ENCODE results near the gene GPR89A. TPM values are rescaled to one million over a fixed set of nuclear protein-coding genes. Genes with fewer than 3 reads are reported as not detected.
"Not testable (repeated sequence)": the region's sequence is repeated elsewhere in the genome, so short reads cannot be mapped to it uniquely, and the experiment has no call there.

Gene GPR89A
- total RNA-seq, 2 experiments from 2014 or later, result 22.7 to 24.9 TPM

DNA sequence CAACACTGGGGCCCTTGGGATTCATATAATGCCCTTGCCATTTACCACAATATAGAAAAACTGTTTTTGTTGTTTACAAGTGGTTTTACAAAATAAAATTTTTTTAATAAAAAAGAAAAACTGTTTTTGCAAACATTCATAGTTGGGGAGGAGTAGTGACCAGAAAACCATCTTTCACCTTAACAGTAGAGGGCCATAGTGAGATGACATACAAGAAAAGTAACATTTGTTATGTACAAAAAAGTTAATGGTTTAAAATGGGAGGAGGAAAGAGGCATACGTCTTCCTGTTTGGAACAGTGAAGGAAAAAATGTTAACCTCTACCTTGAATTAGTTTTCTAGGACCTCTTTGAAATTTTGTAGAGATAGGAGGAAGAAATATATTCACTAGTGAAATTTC is 28.4 kb downstream of the GPR89A start:
- DNase-seq; POLR2A ChIA-PET; CTCF ChIA-PET; H3K36me3 Mint-ChIP-seq; intact Hi-C loops (cut with micrococcal nuclease); H3K9me3 Mint-ChIP-seq; H3K4me3 Mint-ChIP-seq; H3K4me1 Mint-ChIP-seq (ENCODE audit: low read depth); H3K27ac Mint-ChIP-seq; H3K27me3 Mint-ChIP-seq: not testable (repeated sequence)

DNA sequence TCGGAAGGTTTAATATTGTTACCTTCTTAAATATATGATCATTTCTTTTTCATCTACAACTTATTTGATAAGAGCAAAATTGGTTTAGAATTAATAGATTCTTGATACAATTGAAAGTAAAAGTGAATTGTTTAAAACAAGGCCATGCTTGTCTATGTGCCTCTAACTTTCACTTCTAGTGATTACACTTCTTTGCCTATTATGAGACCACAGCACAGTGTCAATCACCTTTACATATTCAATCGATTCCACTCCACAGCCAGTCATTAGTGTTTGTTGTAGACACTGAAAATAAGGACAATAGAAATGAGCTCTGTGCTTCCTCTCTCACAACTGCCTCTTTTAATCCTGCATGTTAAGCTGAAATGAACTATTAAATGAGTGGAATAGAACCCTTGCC is 34.1 kb downstream of the GPR89A start:
- POLR2A ChIA-PET; intact Hi-C loops (cut with micrococcal nuclease); CTCF ChIA-PET; DNase-seq; H3K4me1 Mint-ChIP-seq (ENCODE audit: low read depth); H3K36me3 Mint-ChIP-seq; H3K4me3 Mint-ChIP-seq; H3K27ac Mint-ChIP-seq; H3K9me3 Mint-ChIP-seq; H3K27me3 Mint-ChIP-seq: not testable (repeated sequence)

GRCh38 chr1:145643990-145644389 is 36.2 kb downstream of the GPR89A start:
- H3K36me3 Mint-ChIP-seq; POLR2A ChIA-PET; H3K27ac Mint-ChIP-seq; H3K4me3 Mint-ChIP-seq; CTCF ChIA-PET; H3K9me3 Mint-ChIP-seq; H3K4me1 Mint-ChIP-seq (ENCODE audit: low read depth); intact Hi-C loops (cut with micrococcal nuclease); DNase-seq; H3K27me3 Mint-ChIP-seq: not testable (repeated sequence)

- H3K4me3 Mint-ChIP-seq; H3K27me3 Mint-ChIP-seq; POLR2A ChIA-PET; intact Hi-C loops (cut with micrococcal nuclease); H3K4me1 Mint-ChIP-seq (ENCODE audit: low read depth); H3K9me3 Mint-ChIP-seq; H3K27ac Mint-ChIP-seq; CTCF ChIA-PET: not testable (repeated sequence)
- DNase-seq, result peak; percentile 12
- peaks cover 13% of the 10 kb centered on the region for H3K36me3 Mint-ChIP-seq
Measured at GRCh38 chr1:145656245-145656943, 48.6 kb downstream of the GPR89A start.

- peak; percentile 22 for DNase-seq
- H3K27me3 Mint-ChIP-seq; H3K4me1 Mint-ChIP-seq (ENCODE audit: low read depth); POLR2A ChIA-PET; CTCF ChIA-PET; H3K4me3 Mint-ChIP-seq; intact Hi-C loops (cut with micrococcal nuclease); H3K27ac Mint-ChIP-seq; H3K9me3 Mint-ChIP-seq: not testable (repeated sequence)
- peaks cover 11% of the 10 kb centered on the region for H3K36me3 Mint-ChIP-seq
Measured at GRCh38 chr1:145662502-145662901, 54.7 kb downstream of the GPR89A start.

DNA sequence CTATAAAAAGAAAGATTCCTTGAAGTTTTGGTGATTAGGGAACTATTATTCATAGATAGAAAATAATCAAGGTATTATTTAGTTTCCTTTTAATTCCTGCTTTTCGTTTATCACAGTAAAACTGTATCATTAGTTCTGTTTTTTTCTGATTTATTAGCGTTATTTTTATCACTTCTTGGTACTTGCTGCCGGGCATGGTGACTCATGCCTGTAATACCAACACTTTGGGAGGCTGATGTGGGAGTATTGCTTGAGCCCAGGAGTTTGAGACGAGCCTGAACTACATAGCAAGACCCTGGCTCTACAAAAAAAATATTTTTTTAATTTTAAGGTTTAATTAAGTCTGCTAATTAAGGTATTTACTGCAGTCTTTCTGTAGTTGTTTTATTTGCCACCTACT is 57.2 kb downstream of the GPR89A start:
- H3K4me1 Mint-ChIP-seq (ENCODE audit: low read depth); H3K9me3 Mint-ChIP-seq; POLR2A ChIA-PET; CTCF ChIA-PET; H3K4me3 Mint-ChIP-seq; DNase-seq; intact Hi-C loops (cut with micrococcal nuclease); H3K27ac Mint-ChIP-seq; H3K27me3 Mint-ChIP-seq: not testable (repeated sequence)
- H3K36me3 Mint-ChIP-seq, result peaks cover 11% of the 10 kb centered on the region

GRCh38 chr1:145670995-145671745 is 63.4 kb downstream of the GPR89A start:
- POLR2A ChIA-PET; H3K9me3 Mint-ChIP-seq; CTCF ChIA-PET; intact Hi-C loops (cut with micrococcal nuclease); DNase-seq; H3K4me3 Mint-ChIP-seq; H3K27ac Mint-ChIP-seq; H3K27me3 Mint-ChIP-seq: not testable (repeated sequence)
- peaks cover 15% of the 10 kb centered on the region for H3K36me3 Mint-ChIP-seq
- H3K4me1 Mint-ChIP-seq (ENCODE audit: low read depth), result peaks cover 14% of the 10 kb centered on the region

- H3K9me3 Mint-ChIP-seq; DNase-seq; CTCF ChIA-PET; H3K27me3 Mint-ChIP-seq; POLR2A ChIA-PET; intact Hi-C loops (cut with micrococcal nuclease); H3K36me3 Mint-ChIP-seq; H3K4me3 Mint-ChIP-seq; H3K27ac Mint-ChIP-seq: not testable (repeated sequence)
- H3K4me1 Mint-ChIP-seq (ENCODE audit: low read depth), result peaks cover 14% of the 10 kb centered on the region
Measured at GRCh38 chr1:145673217-145673616, 65.4 kb downstream of the GPR89A start.

DNA sequence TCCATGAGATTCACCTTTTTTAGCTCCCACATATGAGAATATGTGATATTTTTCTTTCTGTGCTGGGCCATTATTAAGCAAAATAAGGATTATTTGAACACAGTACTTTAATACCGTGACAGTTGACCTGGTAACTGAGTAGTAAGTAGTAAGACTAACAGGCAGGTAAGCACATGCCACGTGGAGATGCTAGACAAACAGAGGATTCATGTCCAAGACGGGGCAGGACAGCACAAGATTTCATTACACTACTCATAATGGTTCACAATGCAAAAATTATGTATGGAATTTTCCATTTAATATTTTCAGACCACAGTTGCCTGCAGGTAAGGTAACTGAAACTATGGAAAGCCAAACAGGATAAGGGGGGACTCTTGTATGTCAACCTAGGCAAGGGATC is 77.1 kb downstream of the GPR89A start:
- H3K4me1 Mint-ChIP-seq (ENCODE audit: low read depth), result peaks cover 11% of the 10 kb centered on the region
- H3K27ac Mint-ChIP-seq; H3K9me3 Mint-ChIP-seq; DNase-seq; H3K4me3 Mint-ChIP-seq; POLR2A ChIA-PET; intact Hi-C loops (cut with micrococcal nuclease); H3K36me3 Mint-ChIP-seq; H3K27me3 Mint-ChIP-seq; CTCF ChIA-PET: not testable (repeated sequence)

DNA sequence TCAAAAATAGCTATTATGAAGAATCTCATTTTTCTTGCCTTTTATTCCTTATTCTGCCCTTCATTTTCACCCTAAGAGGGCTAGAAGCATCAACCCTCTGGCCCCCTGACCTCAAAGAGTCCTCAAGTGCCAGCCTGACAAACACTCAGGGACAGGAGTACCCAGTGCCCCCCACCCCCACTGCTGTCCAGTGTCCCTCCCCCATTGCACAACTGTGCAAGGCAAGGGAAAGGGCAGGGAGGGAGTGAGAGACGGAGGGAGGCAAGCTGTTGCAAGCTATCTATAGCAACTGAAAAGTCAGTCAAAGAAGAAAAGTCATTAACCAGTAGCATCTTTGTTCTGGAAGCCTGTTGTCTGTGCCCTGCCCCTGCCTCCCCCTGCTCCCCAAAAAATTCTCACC is 78.3 kb downstream of the GPR89A start:
- H3K9me3 Mint-ChIP-seq; H3K27ac Mint-ChIP-seq; intact Hi-C loops (cut with micrococcal nuclease); H3K27me3 Mint-ChIP-seq; DNase-seq; POLR2A ChIA-PET; CTCF ChIA-PET; H3K36me3 Mint-ChIP-seq; H3K4me3 Mint-ChIP-seq: not testable (repeated sequence)
- peaks cover 23% of the 10 kb centered on the region for H3K4me1 Mint-ChIP-seq (ENCODE audit: low read depth)

GRCh38 chr1:145688328-145688727 is 80.5 kb downstream of the GPR89A start:
- Mint-ChIP-seq H3K27me3 (no peaks in the 10 kb centered on the region), H3K4me3 (no peak overlapping the region), H3K9me3 (no peaks in the 10 kb centered on the region), H3K27ac (no peak overlapping the region), H3K4me1 (ENCODE audit: low read depth) (peaks cover 23% of the 10 kb centered on the region), H3K36me3 (no peaks in the 10 kb centered on the region)
- DNase-seq, result no peak
- intact Hi-C loops (cut with micrococcal nuclease), result no loop called here
- ChIA-PET CTCF (interaction anchor here (5.3 kb wide), 1 partner anchor 32 kb away, joined by 26 read pairs; the partner anchor contains the start of gene CD160), POLR2A (no interaction called here)

GRCh38 chr1:145688924-145689323 is 81.1 kb downstream of the GPR89A start:
- POLR2A ChIA-PET, result no interaction called here
- H3K4me1 Mint-ChIP-seq (ENCODE audit: low read depth), result peaks cover 23% of the 10 kb centered on the region
- intact Hi-C loops (cut with micrococcal nuclease), result no loop called here
- H3K9me3 Mint-ChIP-seq, result no peaks in the 10 kb centered on the region
- CTCF ChIA-PET, result interaction anchor here (5.3 kb wide), 1 partner anchor 32 kb away, joined by 26 read pairs; the partner anchor contains the start of gene CD160
- no peak for DNase-seq
- no peaks in the 10 kb centered on the region for H3K27me3 Mint-ChIP-seq
- no peak overlapping the region for H3K27ac Mint-ChIP-seq
- no peaks in the 10 kb centered on the region for H3K36me3 Mint-ChIP-seq
- no peak overlapping the region for H3K4me3 Mint-ChIP-seq

GRCh38 chr1:145689922-145690321 is 82.1 kb downstream of the GPR89A start:
- POLR2A ChIA-PET, result no interaction called here
- no peaks in the 10 kb centered on the region for H3K36me3 Mint-ChIP-seq
- CTCF ChIA-PET, result interaction anchor here (5.3 kb wide), 1 partner anchor 31 kb away, joined by 26 read pairs; the partner anchor contains the start of gene CD160
- H3K9me3 Mint-ChIP-seq, result no peaks in the 10 kb centered on the region
- H3K4me1 Mint-ChIP-seq (ENCODE audit: low read depth), result peaks cover 23% of the 10 kb centered on the region
- H3K27me3 Mint-ChIP-seq, result no peaks in the 10 kb centered on the region
- no peak overlapping the region for H3K27ac Mint-ChIP-seq
- no peak overlapping the region for H3K4me3 Mint-ChIP-seq
- intact Hi-C loops (cut with micrococcal nuclease), result no loop called here
- no peak for DNase-seq
